ENCODE results near the gene FARP1.

GRCh38 chr13:98451676-98452470, 309.0 kb downstream of the FARP1 start:
- TF ChIP-seq CTCF (IDR thresholded peaks at IDR 0.05; ENCODE audit: insufficient read depth, low read depth, low read length) (no peak), EZH2 (IDR thresholded peaks at IDR 0.05; ENCODE audit: insufficient read depth, low read length) (no peak)

All from astrocyte (in vitro differentiated cells and primary cell).